MG63 (cell line): Measurements from ENCODE around the gene ZNF397. TPM values are rescaled to one million over a fixed set of nuclear protein-coding genes. Genes with fewer than 3 reads are reported as not detected.

Source experiments
- total RNA-seq: library from RNA; depleted of rRNA; stranded (reverse); fragments of >200 nt; shearing (Covaris generic); gene quantifications from 2 replicates; pipeline ENCODE4 v1.2.3, GENCODE V29; 2014; ENCODE audit warnings: low replicate concordance; rRNA removed

Gene ZNF397
- total RNA-seq, 1 experiment from 2014 or later, result 6.9 TPM

Other genes with a start within 250 kb of the ZNF397 start
- 5.9 and 7.5 TPM in 2 replicates for gene MAPRE2, start 199.6 kb upstream of the ZNF397 start, total RNA-seq
- gene ZSCAN30, start 49.2 kb downstream of the ZNF397 start, total RNA-seq, result 11.1 and 19.7 TPM in 2 replicates
- gene ZNF24, start 103.4 kb downstream of the ZNF397 start, total RNA-seq, result 13.1 and 15.2 TPM in 2 replicates
- gene ZNF396, start 136.3 kb downstream of the ZNF397 start, total RNA-seq, result 0.10 and 0.25 TPM in 2 replicates